Calu3 (cell line): ENCODE data around the gene SYPL1. TPM values are rescaled to one million over a fixed set of nuclear protein-coding genes. Genes with fewer than 3 reads are reported as not detected.

Experiments
- BruUV-seq: library from RNA; stranded (reverse); fragments of 400-500 nt; replicated peaks from 2 replicates; lab custom pipeline; 2021; lab: Mats Ljungman, UMichigan
- CTCF ChIA-PET: fragments of 300-600 bp; sonication (Branson Sonifier 250); formaldehyde crosslinking; loops from one replicate; lab custom pipeline; 2022; ENCODE audit warnings: antibody characterized with exemption; lab: Charles Lee
- DNase-seq: peaks from one replicate; pipeline ENCODE4 v3.0.0; 2022
- H3K27ac Mint-ChIP-seq: one replicate; pipeline ENCODE4 v1.8.0; 2022; ENCODE audit warnings: mixed read lengths; ENCODE audit not compliant: unreplicated experiment
- H3K27me3 Mint-ChIP-seq: one replicate; pipeline ENCODE4 v1.8.0; 2022; ENCODE audit warnings: mixed read lengths; ENCODE audit not compliant: unreplicated experiment
- H3K36me3 Mint-ChIP-seq: one replicate; pipeline ENCODE4 v1.8.0; 2022; ENCODE audit warnings: mild to moderate bottlenecking, moderate library complexity, mixed read lengths; ENCODE audit not compliant: insufficient read depth, unreplicated experiment
- H3K4me1 Mint-ChIP-seq: one replicate; pipeline ENCODE4 v1.8.0; 2022; ENCODE audit warnings: mild to moderate bottlenecking, low read depth, mixed read lengths; ENCODE audit not compliant: unreplicated experiment
- H3K4me3 Mint-ChIP-seq: one replicate; pipeline ENCODE4 v1.8.0; 2022; ENCODE audit warnings: mild to moderate bottlenecking, low read depth, moderate library complexity, mixed read lengths; ENCODE audit not compliant: unreplicated experiment
- H3K9me3 Mint-ChIP-seq: one replicate; pipeline ENCODE4 v1.8.0; 2022; ENCODE audit warnings: low read depth, mixed read lengths; ENCODE audit not compliant: unreplicated experiment
- intact Hi-C: fragments of 100-400 bp; cut with micrococcal nuclease; formaldehyde crosslinking; loops from one replicate; pipeline ENCODE4 v1.10.0; 2022; ENCODE audit not compliant: unreplicated experiment
- total RNA-seq: library from RNA; stranded (reverse); gene quantifications from 2 replicates; pipeline ENCODE4 v1.2.3, GENCODE V29; 2022
- TF ChIP-seq, protein P1 (sequence below): fragments of 200-600 bp; IDR thresholded peaks from one replicate; pipeline ENCODE4 v1.8.0; 2022; ENCODE audit warnings: antibody characterized with exemption; ENCODE audit not compliant: unreplicated experiment

The SYPL1 gene
- total RNA-seq, 1 experiment from 2014 or later: 88.3 TPM

DNA sequence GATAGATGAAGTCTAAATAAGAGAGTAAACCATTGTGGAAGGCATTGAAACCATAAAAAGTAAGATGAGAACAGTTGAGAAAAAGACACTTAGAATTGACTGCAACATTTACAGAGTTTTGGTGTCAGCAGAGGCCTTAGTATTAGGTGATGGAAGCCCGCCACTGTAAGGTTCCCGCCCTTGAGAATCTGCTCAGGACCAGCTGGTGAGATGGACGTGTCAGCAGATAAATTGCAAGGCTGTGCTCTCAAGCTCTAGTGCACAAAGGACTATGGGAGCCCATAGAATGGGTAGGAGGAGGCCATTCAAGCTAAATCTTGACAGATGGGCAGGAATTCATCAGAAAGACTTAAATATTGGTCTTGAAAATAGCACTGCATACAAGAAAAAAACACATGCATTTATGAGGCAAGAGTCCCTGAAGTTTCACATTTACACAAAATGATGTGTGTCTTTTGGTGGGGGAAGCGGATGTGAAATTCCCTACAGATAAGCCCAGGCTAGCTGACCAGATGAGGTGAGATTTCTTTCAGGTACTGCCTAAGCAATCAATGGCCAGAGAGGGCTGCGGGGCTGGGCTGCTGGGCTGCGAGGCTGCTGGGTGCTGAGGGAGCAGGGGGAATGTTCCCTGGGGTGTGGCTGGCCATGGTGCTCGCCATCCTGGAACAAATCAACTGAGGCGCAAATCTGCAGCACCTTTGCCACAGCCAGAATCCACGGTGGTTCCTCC lies 42.5 kb downstream of the SYPL1 start:
- TF ChIP-seq, protein P1, sequence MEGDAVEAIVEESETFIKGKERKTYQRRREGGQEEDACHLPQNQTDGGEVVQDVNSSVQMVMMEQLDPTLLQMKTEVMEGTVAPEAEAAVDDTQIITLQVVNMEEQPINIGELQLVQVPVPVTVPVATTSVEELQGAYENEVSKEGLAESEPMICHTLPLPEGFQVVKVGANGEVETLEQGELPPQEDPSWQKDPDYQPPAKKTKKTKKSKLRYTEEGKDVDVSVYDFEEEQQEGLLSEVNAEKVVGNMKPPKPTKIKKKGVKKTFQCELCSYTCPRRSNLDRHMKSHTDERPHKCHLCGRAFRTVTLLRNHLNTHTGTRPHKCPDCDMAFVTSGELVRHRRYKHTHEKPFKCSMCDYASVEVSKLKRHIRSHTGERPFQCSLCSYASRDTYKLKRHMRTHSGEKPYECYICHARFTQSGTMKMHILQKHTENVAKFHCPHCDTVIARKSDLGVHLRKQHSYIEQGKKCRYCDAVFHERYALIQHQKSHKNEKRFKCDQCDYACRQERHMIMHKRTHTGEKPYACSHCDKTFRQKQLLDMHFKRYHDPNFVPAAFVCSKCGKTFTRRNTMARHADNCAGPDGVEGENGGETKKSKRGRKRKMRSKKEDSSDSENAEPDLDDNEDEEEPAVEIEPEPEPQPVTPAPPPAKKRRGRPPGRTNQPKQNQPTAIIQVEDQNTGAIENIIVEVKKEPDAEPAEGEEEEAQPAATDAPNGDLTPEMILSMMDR: no peak
- Mint-ChIP-seq H3K27ac (peak overlapping the region; percentile 52), H3K36me3 (peaks cover 5% of the 10 kb centered on the region), H3K9me3 (no peaks in the 10 kb centered on the region), H3K4me3 (no peak overlapping the region), H3K4me1 (peaks cover 58% of the 10 kb centered on the region), H3K27me3 (no peaks in the 10 kb centered on the region)
- DNase-seq: no peak
- intact Hi-C loops: loop anchor here (5.0 kb wide), 1 partner anchor 43 kb away; the partner anchor contains the start of gene SYPL1
- no TSS peak for BruUV-seq
- CTCF ChIA-PET: no interaction called here

DNA sequence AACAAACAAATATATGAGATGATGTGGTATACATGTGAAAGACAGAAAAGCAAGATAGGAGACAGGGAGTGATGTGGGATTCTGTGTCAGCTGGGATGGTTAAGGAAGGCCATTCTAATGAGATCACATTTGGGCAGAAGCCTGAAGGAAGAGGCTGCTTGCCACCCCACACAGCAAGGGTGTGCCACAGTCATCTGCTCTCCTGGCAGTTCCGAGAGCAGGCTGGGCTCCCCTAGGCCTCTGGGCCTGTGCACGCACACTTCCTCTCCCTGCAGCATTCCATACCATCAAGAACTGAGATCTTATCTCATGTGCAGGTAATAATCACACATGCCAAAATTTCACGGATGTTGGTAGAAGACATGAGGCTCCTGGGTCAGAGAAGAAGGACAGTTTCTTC lies 43.1 kb downstream of the SYPL1 start:
- BruUV-seq: no TSS peak
- H3K27me3 Mint-ChIP-seq: no peaks in the 10 kb centered on the region
- H3K36me3 Mint-ChIP-seq: peaks cover 5% of the 10 kb centered on the region
- peaks cover 58% of the 10 kb centered on the region for H3K4me1 Mint-ChIP-seq
- no peak for DNase-seq
- no peaks in the 10 kb centered on the region for H3K9me3 Mint-ChIP-seq
- TF ChIP-seq, protein P1: no peak
- intact Hi-C loops: no loop called here
- CTCF ChIA-PET: no interaction called here
- H3K4me3 Mint-ChIP-seq: no peak overlapping the region
- no peak overlapping the region for H3K27ac Mint-ChIP-seq

DNA sequence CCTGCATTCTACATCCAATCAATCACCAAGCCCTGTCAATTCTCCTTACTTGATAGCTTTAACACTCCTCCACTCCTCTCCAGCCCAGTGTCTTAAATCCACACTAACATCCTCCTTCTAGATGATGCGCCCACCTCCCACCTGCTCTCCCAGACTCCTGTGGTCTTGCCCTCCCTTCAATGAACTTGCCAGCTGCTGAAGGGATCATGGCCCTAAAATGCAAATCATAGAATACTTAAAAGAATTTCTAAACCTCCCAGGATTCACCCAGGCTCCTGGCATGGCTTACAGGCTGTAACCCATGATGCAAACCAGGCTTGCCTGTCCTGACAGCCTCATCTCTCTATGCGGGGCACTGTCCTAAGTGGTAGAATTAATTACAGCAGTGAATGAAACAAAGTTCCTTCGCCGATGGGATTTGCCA lies 43.6 kb downstream of the SYPL1 start:
- Mint-ChIP-seq H3K36me3 (peaks cover 5% of the 10 kb centered on the region), H3K4me1 (peaks cover 58% of the 10 kb centered on the region), H3K27ac (no peak overlapping the region), H3K4me3 (no peak overlapping the region), H3K27me3 (no peaks in the 10 kb centered on the region), H3K9me3 (no peaks in the 10 kb centered on the region)
- no TSS peak for BruUV-seq
- CTCF ChIA-PET: no interaction called here
- TF ChIP-seq, protein P1: no peak
- no peak for DNase-seq
- intact Hi-C loops: no loop called here

DNA sequence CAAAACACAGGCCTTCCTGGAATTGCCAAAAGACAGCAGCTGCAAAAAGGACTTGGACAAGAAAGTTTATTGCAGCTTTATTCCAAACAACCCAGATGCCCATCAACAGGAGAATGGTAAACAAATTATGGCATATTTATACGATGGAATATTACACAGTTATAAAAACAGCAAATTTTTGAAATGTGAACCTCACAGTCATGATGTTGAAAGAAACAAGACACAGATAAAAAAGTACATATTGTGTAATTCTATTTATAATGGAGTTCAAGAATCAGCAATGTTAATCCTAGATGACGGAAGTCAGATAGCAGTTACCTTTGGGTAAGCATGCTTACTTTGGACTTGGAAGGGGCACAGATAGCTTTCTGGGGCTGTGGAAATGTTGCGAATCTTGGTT lies 44.4 kb downstream of the SYPL1 start:
- no peaks in the 10 kb centered on the region for H3K27me3 Mint-ChIP-seq
- no peak overlapping the region for H3K27ac Mint-ChIP-seq
- TF ChIP-seq, protein P1: no peak
- no peak overlapping the region for H3K4me3 Mint-ChIP-seq
- no peaks in the 10 kb centered on the region for H3K9me3 Mint-ChIP-seq
- DNase-seq: no peak
- H3K4me1 Mint-ChIP-seq: peaks cover 65% of the 10 kb centered on the region
- no TSS peak for BruUV-seq
- CTCF ChIA-PET: no interaction called here
- peaks cover 5% of the 10 kb centered on the region for H3K36me3 Mint-ChIP-seq
- intact Hi-C loops: no loop called here
